Neuronal stem cell (in vitro differentiated cells): ENCODE measurements around the gene C21orf58.

Experiments used
- DNase-seq: peaks from one replicate; pipeline ENCODE4 v3.0.0-alpha.2; 2013; ENCODE audit warnings: low spot score
- H2AFZ ChIP-seq: one replicate; pipeline ENCODE4 v1.6.1; 2013; ENCODE audit warnings: mild to moderate bottlenecking, low read length, inconsistent platforms
- H2AK5ac ChIP-seq: 2 replicates; pipeline ENCODE4 v1.6.1; 2013; ENCODE audit warnings: low read depth, mild to moderate bottlenecking, inconsistent platforms, low read length, moderate library complexity, mixed read lengths
- H2BK120ac ChIP-seq: 2 replicates; pipeline ENCODE4 v1.6.1; 2013; ENCODE audit warnings: low read depth, mild to moderate bottlenecking, inconsistent platforms, low read length, moderate library complexity, mixed read lengths
- H2BK12ac ChIP-seq: one replicate; pipeline ENCODE4 v1.6.1; 2013; ENCODE audit warnings: low read length, inconsistent platforms
- H2BK15ac ChIP-seq: 2 replicates; pipeline ENCODE4 v1.6.1; 2013; ENCODE audit warnings: mild to moderate bottlenecking, low read length, inconsistent platforms, mixed read lengths
- H2BK5ac ChIP-seq: one replicate; pipeline ENCODE4 v1.6.1; 2013; ENCODE audit warnings: inconsistent platforms, mild to moderate bottlenecking, low read length, moderate library complexity
- H3K14ac ChIP-seq: one replicate; pipeline ENCODE4 v1.6.1; 2013; ENCODE audit warnings: low read length, inconsistent platforms
- H3K18ac ChIP-seq: 2 replicates; pipeline ENCODE4 v1.6.1; 2013; ENCODE audit warnings: low read length, inconsistent platforms
- H3K23ac ChIP-seq: 2 replicates; pipeline ENCODE4 v1.6.1; 2013; ENCODE audit warnings: low read depth, mild to moderate bottlenecking, mixed read lengths, low read length, inconsistent platforms; ENCODE audit not compliant: poor library complexity
- H3K27ac ChIP-seq: replicated peaks from 3 replicates; pipeline ENCODE4 v1.5.1; 2013; ENCODE audit warnings: low read length, inconsistent platforms
- H3K27me3 ChIP-seq, 3 experiments: 2 replicates each; pipeline ENCODE4 v1.6.1; 2013; ENCODE audit warnings: low read length in 3 of 3, mild to moderate bottlenecking in 2 of 3, inconsistent platforms in 1 of 3, low read depth in 1 of 3, mixed read lengths in 1 of 3, moderate library complexity in 1 of 3; ENCODE audit not compliant: control insufficient read depth in 3 of 3, insufficient read depth in 3 of 3
- H3K36me3 ChIP-seq, 2 donors: replicated peaks in 1 of 2; 2 replicates each; pipeline ENCODE4 v1.6.1; 2013; ENCODE audit warnings: low read length in 2 of 2; ENCODE audit not compliant: control insufficient read depth in 2 of 2, insufficient read depth in 2 of 2
- H3K4ac ChIP-seq: 2 replicates; pipeline ENCODE4 v1.6.1; 2013; ENCODE audit warnings: inconsistent platforms, mild to moderate bottlenecking, low read length, moderate library complexity
- H3K4me1 ChIP-seq, 2 donors: 1 replicate in 1 of 2; 2 replicates in 1 of 2; pipeline ENCODE4 v1.6.1; 2013; ENCODE audit warnings: low read length in 2 of 2, low read depth in 1 of 2; ENCODE audit not compliant: control insufficient read depth in 2 of 2, insufficient read depth in 1 of 2
- H3K4me2 ChIP-seq: one replicate; pipeline ENCODE4 v1.6.1; 2013; ENCODE audit warnings: mild to moderate bottlenecking, low read length, inconsistent platforms; ENCODE audit not compliant: insufficient read depth, poor library complexity, severe bottlenecking
- H3K4me3 ChIP-seq, 2 donors: 2 replicates each; pipeline ENCODE4 v1.5.1; 2013; ENCODE audit warnings: low read length in 2 of 2, mild to moderate bottlenecking in 2 of 2, inconsistent platforms in 1 of 2, moderate library complexity in 1 of 2
- H3K79me1 ChIP-seq: one replicate; pipeline ENCODE4 v1.6.1; 2013; ENCODE audit warnings: low read depth, mild to moderate bottlenecking, inconsistent platforms, low read length, moderate library complexity
- H3K9ac ChIP-seq: one replicate; pipeline ENCODE4 v1.6.1; 2013; ENCODE audit warnings: mild to moderate bottlenecking, low read depth, low read length, inconsistent platforms; ENCODE audit not compliant: poor library complexity
- H3K9me3 ChIP-seq, 2 donors: replicated peaks in 1 of 2; 2 replicates each; pipeline versions ENCODE3 to v1.6.1; 2013; ENCODE audit warnings: low read length in 2 of 2, mild to moderate bottlenecking in 2 of 2, inconsistent platforms in 1 of 2, low read depth in 1 of 2, mixed read lengths in 1 of 2, moderate library complexity in 1 of 2; ENCODE audit not compliant: control insufficient read depth in 2 of 2, insufficient read depth in 1 of 2
- H4K8ac ChIP-seq: one replicate; pipeline ENCODE4 v1.6.1; 2013; ENCODE audit warnings: low read depth, mild to moderate bottlenecking, inconsistent platforms, low read length, moderate library complexity
- H4K91ac ChIP-seq: one replicate; pipeline ENCODE4 v1.6.1; 2013; ENCODE audit warnings: low read length, low read depth, mild to moderate bottlenecking, inconsistent platforms; ENCODE audit not compliant: poor library complexity
- WGBS, 2 donors: extraction: QIAGEN DNeasy Blood & Tissue Kit; methylation state at CpG; one replicate each; pipeline ENCODE4 v1.1.7; 2013; ENCODE audit warnings: missing lambda C conversion rate in 2 of 2, mixed read lengths in 1 of 2; ENCODE audit not compliant: insufficient read length in 2 of 2, insufficient replicate concordance in 1 of 2; ENCODE audit errors: extremely low coverage in 2 of 2; 5-methylcytosine and 5-hydroxymethylcytosine counted together

Gene C21orf58

GRCh38 chr21:46344219-46344915 is 20.7 kb upstream of the C21orf58 start:
- Histone ChIP-seq H4K8ac (no peak overlapping the region), H2AK5ac (no peak overlapping the region), H3K14ac (no peak overlapping the region), H3K4me2 (no peak overlapping the region), H3K27ac (no peak overlapping the region), H3K4ac (no peak overlapping the region), H4K91ac (no peak overlapping the region), H2BK12ac (no peak overlapping the region), H3K27me3 (no peaks in the 10 kb centered on the region), H3K4me1 (no peaks in the 10 kb centered on the region), H2BK120ac (no peak overlapping the region), H3K4me3 (no peak overlapping the region), H3K9ac (no peak overlapping the region), H3K18ac (no peak overlapping the region), H3K23ac (peak overlapping the region; percentile 65), H3K9me3 (peaks cover 0 to 8% of the 10 kb centered on the region in 2 donors), H2BK5ac (no peak overlapping the region), H3K36me3 (peaks cover 36 to 73% of the 10 kb centered on the region in 2 donors), H2BK15ac (no peak overlapping the region), H2AFZ (no peak overlapping the region), H3K79me1 (peaks cover 15% of the 10 kb centered on the region)
- WGBS, 2 donors = no CpG with 5 or more reads among the region's 20 CpGs
- no peak for DNase-seq

DNA sequence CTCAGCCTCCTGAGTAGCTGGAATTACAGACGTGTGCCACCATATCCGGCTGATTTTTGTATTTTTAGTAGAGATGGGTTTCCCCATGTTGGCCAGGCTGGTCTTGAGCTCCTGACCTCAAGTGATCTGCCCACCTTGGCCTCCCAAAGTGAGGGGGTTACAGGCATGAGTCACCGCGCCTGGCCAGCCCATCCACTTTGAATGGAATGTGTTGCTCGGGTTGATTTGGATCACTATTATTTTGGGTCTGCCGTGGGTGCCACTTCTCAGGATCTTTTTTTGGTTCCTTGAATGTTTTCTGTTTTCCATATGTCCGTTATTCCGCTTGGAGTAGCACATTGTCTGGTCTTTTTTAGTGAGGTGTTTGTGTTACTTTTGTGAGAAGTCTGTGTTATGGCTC is 17.3 kb upstream of the C21orf58 start:
- DNase-seq = no peak
- no peak overlapping the region for H3K4me2 ChIP-seq
- H3K18ac ChIP-seq = no peak overlapping the region
- peaks cover 2 to 8% of the 10 kb centered on the region in 2 donors for H3K9me3 ChIP-seq
- no peaks in the 10 kb centered on the region for H3K27me3 ChIP-seq
- no peak overlapping the region for H2BK12ac ChIP-seq
- H3K36me3 ChIP-seq = peaks cover 21 to 73% of the 10 kb centered on the region in 2 donors
- H3K9ac ChIP-seq = no peak overlapping the region
- H4K91ac ChIP-seq = no peak overlapping the region
- no peaks in the 10 kb centered on the region for H3K4me1 ChIP-seq
- H2AK5ac ChIP-seq = no peak overlapping the region
- no peak overlapping the region for H3K4ac ChIP-seq
- no CpG with 5 or more reads among the region's 8 CpGs for WGBS, 2 donors
- H2AFZ ChIP-seq = no peak overlapping the region
- H3K27ac ChIP-seq = no peak overlapping the region
- H3K23ac ChIP-seq = no peak overlapping the region
- H3K4me3 ChIP-seq = no peak overlapping the region
- no peak overlapping the region for H2BK120ac ChIP-seq
- H4K8ac ChIP-seq = no peak overlapping the region
- no peak overlapping the region for H3K14ac ChIP-seq
- peaks cover 14% of the 10 kb centered on the region for H3K79me1 ChIP-seq
- H2BK15ac ChIP-seq = no peak overlapping the region
- no peak overlapping the region for H2BK5ac ChIP-seq

DNA sequence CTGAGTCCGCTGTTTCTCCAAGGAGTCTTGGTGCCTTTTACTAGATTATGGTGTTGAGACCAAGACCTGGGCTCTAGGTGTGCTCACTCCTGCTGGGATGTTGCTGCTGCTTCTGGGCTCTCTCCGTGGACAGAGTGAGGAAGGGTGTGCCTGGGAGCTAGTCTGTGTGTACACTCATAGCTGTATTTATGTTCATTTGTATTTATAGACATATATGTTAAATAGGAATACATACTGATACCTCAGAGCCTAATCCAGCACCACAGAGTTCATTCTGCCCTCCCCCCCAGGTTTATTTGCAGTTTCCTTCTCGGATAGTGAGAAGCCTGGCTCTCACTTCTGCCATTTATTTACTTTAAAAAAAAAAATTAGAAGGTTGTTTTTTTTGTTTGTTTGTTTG is 12.9 kb upstream of the C21orf58 start:
- Histone ChIP-seq H3K4me2 (no peak overlapping the region), H2BK12ac (no peak overlapping the region), H3K4me3 (no peak overlapping the region), H3K14ac (peak overlapping the region; percentile 21), H3K18ac (no peak overlapping the region), H3K9ac (no peak overlapping the region), H2AFZ (no peak overlapping the region), H3K36me3 (peaks cover 28 to 84% of the 10 kb centered on the region in 2 donors), H4K91ac (no peak overlapping the region), H3K79me1 (peaks cover 7% of the 10 kb centered on the region), H3K9me3 (peaks cover 2 to 6% of the 10 kb centered on the region in 2 donors), H2BK5ac (no peak overlapping the region), H3K4ac (no peak overlapping the region), H4K8ac (no peak overlapping the region), H2BK120ac (no peak overlapping the region), H3K27me3 (no peaks in the 10 kb centered on the region), H2AK5ac (no peak overlapping the region), H3K27ac (no peak overlapping the region), H3K4me1 (no peaks in the 10 kb centered on the region), H2BK15ac (no peak overlapping the region), H3K23ac (no peak overlapping the region)
- DNase-seq = no peak
- no CpG with 5 or more reads among the region's 3 CpGs for WGBS, 2 donors

- peak overlapping the region; percentile 57 for H2BK5ac ChIP-seq
- no peak overlapping the region for H4K91ac ChIP-seq
- H4K8ac ChIP-seq = no peak overlapping the region
- peak overlapping the region; percentile 44 for H3K9ac ChIP-seq
- H3K4ac ChIP-seq = no peak overlapping the region
- H3K23ac ChIP-seq = no peak overlapping the region
- H3K4me2 ChIP-seq = no peak overlapping the region
- H2BK120ac ChIP-seq = no peak overlapping the region
- no peak overlapping the region for H3K27ac ChIP-seq
- peaks cover 26 to 88% of the 10 kb centered on the region in 2 donors for H3K36me3 ChIP-seq
- H2AFZ ChIP-seq = no peak overlapping the region
- peaks cover 7% of the 10 kb centered on the region for H3K79me1 ChIP-seq
- H3K4me3 ChIP-seq = no peak overlapping the region
- no peak for DNase-seq
- no peaks in the 10 kb centered on the region for H3K4me1 ChIP-seq
- H3K27me3 ChIP-seq = no peaks in the 10 kb centered on the region
- H3K9me3 ChIP-seq = peaks cover 2% of the 10 kb centered on the region in 2 donors
- H2AK5ac ChIP-seq = no peak overlapping the region
- peak overlapping the region; percentile 73 for H2BK12ac ChIP-seq
- H3K18ac ChIP-seq = no peak overlapping the region
- H3K14ac ChIP-seq = no peak overlapping the region
- H2BK15ac ChIP-seq = no peak overlapping the region
- no CpG with 5 or more reads among the region's 12 CpGs for WGBS, 2 donors
Measured at GRCh38 chr21:46334351-46335140, 10.9 kb upstream of the C21orf58 start.
